H1 (cell line): ENCODE data around the gene TNFRSF8. TPM values are rescaled to one million over a fixed set of nuclear protein-coding genes. Genes with fewer than 3 reads are reported as not detected.

Experiments used
- CTCF ChIA-PET: fragments of 300-600 bp; sonication (Branson Sonifier 250); formaldehyde crosslinking; loops from one replicate; lab custom pipeline; 2021; ENCODE audit not compliant: partially characterized antibody; lab: Charles Lee
- POLR2A ChIA-PET: fragments of 300-600 bp; sonication (Branson Sonifier 250); formaldehyde crosslinking; loops from one replicate; lab custom pipeline; 2021; ENCODE audit warnings: inconsistent platforms; ENCODE audit not compliant: partially characterized antibody; lab: Charles Lee
- DNase-seq, 2 experiments: peaks; one replicate each; pipeline versions ENCODE4 v3.0.0 to v3.0.0-alpha.2; 2010 to 2022; ENCODE audit warnings: low spot score in 2 of 2, low read depth in 1 of 2, mixed read lengths in 1 of 2
- FAIRE-seq: peaks from 2 replicates; lab custom pipeline; 2011; peaks lifted over from hg19 to GRCh38; lab: Jason Lieb, UNC
- H2AFZ ChIP-seq: 2 replicates; pipeline ENCODE4 v1.8.1; 2012; ENCODE audit warnings: low read length, inconsistent platforms
- H2AK5ac ChIP-seq: 2 replicates; pipeline ENCODE4 v1.6.1; 2013; ENCODE audit warnings: low read depth, low read length
- H2BK120ac ChIP-seq: replicated peaks from 2 replicates; pipeline ENCODE3; 2013; ENCODE audit warnings: low read depth, low read length, inconsistent platforms
- H2BK12ac ChIP-seq: 2 replicates; pipeline ENCODE4 v1.6.1; 2013; ENCODE audit warnings: low read depth, low read length
- H2BK15ac ChIP-seq: 2 replicates; pipeline ENCODE4 v1.6.1; 2013; ENCODE audit warnings: low read length
- H2BK20ac ChIP-seq: 2 replicates; pipeline ENCODE4 v1.6.1; 2013; ENCODE audit warnings: low read length
- H2BK5ac ChIP-seq: 2 replicates; pipeline ENCODE4 v1.6.1; 2013; ENCODE audit warnings: low read depth, low read length
- H3K14ac ChIP-seq: 2 replicates; pipeline ENCODE4 v1.6.1; 2013; ENCODE audit warnings: inconsistent platforms; ENCODE audit not compliant: insufficient read length
- H3K18ac ChIP-seq: 2 replicates; pipeline ENCODE4 v1.6.1; 2013; ENCODE audit warnings: low read length; ENCODE audit errors: extremely low read depth
- H3K23ac ChIP-seq: 2 replicates; pipeline ENCODE4 v1.6.1; 2013; ENCODE audit warnings: inconsistent platforms; ENCODE audit not compliant: insufficient read length
- H3K23me2 ChIP-seq: 2 replicates; pipeline ENCODE4 v1.6.1; 2013; ENCODE audit warnings: low read depth, low read length
- H3K27ac ChIP-seq: 2 replicates; pipeline ENCODE4 v1.6.1; 2011; ENCODE audit warnings: low read depth, low read length, inconsistent platforms
- H3K27me3 ChIP-seq, 4 experiments: replicated peaks in 1 of 4; 1 replicate in 1 of 4; 2 replicates in 3 of 4; pipeline versions ENCODE4 v1.6.1 to v1.8.1; 2011 to 2013; ENCODE audit warnings: low read length in 3 of 4, mild to moderate bottlenecking in 3 of 4, inconsistent platforms in 2 of 4, mixed read lengths in 2 of 4, moderate library complexity in 1 of 4; ENCODE audit not compliant: control insufficient read depth in 3 of 4, insufficient read depth in 3 of 4; ENCODE audit errors: extremely low read depth in 1 of 4
- H3K36me3 ChIP-seq, 4 experiments: 2 replicates each; pipeline versions ENCODE4 v1.6.1 to v1.8.1; 2011 to 2013; ENCODE audit warnings: mild to moderate bottlenecking in 4 of 4, low read length in 3 of 4, moderate library complexity in 2 of 4, control low read depth in 1 of 4, inconsistent platforms in 1 of 4; ENCODE audit not compliant: insufficient read depth in 4 of 4, control insufficient read depth in 2 of 4
- H3K4ac ChIP-seq: replicated peaks from 2 replicates; pipeline ENCODE3; 2013; ENCODE audit warnings: low read length, low read depth, mixed read lengths, inconsistent platforms; ENCODE audit not compliant: insufficient read length
- H3K4me1 ChIP-seq, 4 experiments: replicated peaks in 1 of 4; 1 replicate in 1 of 4; 2 replicates in 3 of 4; pipeline versions ENCODE4 v1.6.1 to v1.8.1; 2011 to 2013; ENCODE audit warnings: low read length in 3 of 4, inconsistent platforms in 2 of 4, mixed read lengths in 1 of 4; ENCODE audit not compliant: insufficient read depth in 4 of 4, control insufficient read depth in 3 of 4
- H3K4me2 ChIP-seq, 2 experiments: 2 replicates each; pipeline versions ENCODE4 v1.6.1 to v1.8.1; 2011 to 2013; ENCODE audit warnings: low read depth in 2 of 2, low read length in 2 of 2, control low read depth in 1 of 2, inconsistent platforms in 1 of 2, mild to moderate bottlenecking in 1 of 2; ENCODE audit not compliant: insufficient read depth in 1 of 2
- H3K4me3 ChIP-seq, 4 experiments: fragments of 200-600, 300-600 bp in 1 of 4; sonication (generic), shearing (Covaris generic), sonication (Bioruptor Twin) in 1 of 4; 2 replicates each; pipeline versions ENCODE4 v1.5.1 to v1.8.1; 2011 to 2016; ENCODE audit warnings: low read length in 4 of 4, low read depth in 3 of 4, control low read depth in 2 of 4, inconsistent platforms in 2 of 4, mild to moderate bottlenecking in 2 of 4, mixed read lengths in 1 of 4, moderate library complexity in 1 of 4; ENCODE audit not compliant: insufficient read depth in 2 of 4; ENCODE audit errors: extremely low read depth in 1 of 4
- H3K56ac ChIP-seq: replicated peaks from 2 replicates; pipeline ENCODE3; 2013; ENCODE audit warnings: low read depth, mild to moderate bottlenecking, mixed read lengths, low read length, inconsistent platforms; ENCODE audit not compliant: insufficient read length
- H3K79me1 ChIP-seq: 2 replicates; pipeline ENCODE4 v1.6.1; 2013; ENCODE audit warnings: low read depth, low read length, control low read depth
- H3K79me2 ChIP-seq, 2 experiments: 2 replicates each; pipeline versions ENCODE4 v1.6.1 to v1.8.1; 2012 to 2013; ENCODE audit warnings: low read length in 2 of 2, mild to moderate bottlenecking in 2 of 2, inconsistent platforms in 1 of 2; ENCODE audit not compliant: insufficient read depth in 2 of 2, control insufficient read depth in 1 of 2
- H3K9ac ChIP-seq, 4 experiments: replicated peaks in 1 of 4; 1 replicate in 1 of 4; 2 replicates in 3 of 4; pipeline versions ENCODE4 v1.6.1 to v1.8.1; 2011 to 2013; ENCODE audit warnings: low read depth in 3 of 4, low read length in 3 of 4, control low read depth in 2 of 4, mild to moderate bottlenecking in 2 of 4, moderate library complexity in 2 of 4, inconsistent platforms in 1 of 4; ENCODE audit errors: extremely low read depth in 1 of 4
- H3K9me3 ChIP-seq, 2 experiments: 2 replicates each; pipeline versions ENCODE4 v1.6.1 to v1.8.1; 2012 to 2013; ENCODE audit warnings: mild to moderate bottlenecking in 2 of 2, moderate library complexity in 2 of 2, control low read depth in 1 of 2, inconsistent platforms in 1 of 2, low read depth in 1 of 2, low read length in 1 of 2, mixed read lengths in 1 of 2; ENCODE audit not compliant: insufficient read depth in 2 of 2
- H4K20me1 ChIP-seq, 2 experiments: replicated peaks in 1 of 2; 2 replicates each; pipeline versions ENCODE3 to v1.8.1; 2011 to 2013; ENCODE audit warnings: inconsistent platforms in 2 of 2, low read length in 2 of 2, mild to moderate bottlenecking in 1 of 2; ENCODE audit not compliant: insufficient read depth in 2 of 2, control insufficient read depth in 1 of 2
- H4K5ac ChIP-seq: 2 replicates; pipeline ENCODE4 v1.6.1; 2013; ENCODE audit warnings: low read length, low read depth, mixed read lengths, inconsistent platforms; ENCODE audit not compliant: insufficient read length
- H4K8ac ChIP-seq: 2 replicates; pipeline ENCODE4 v1.8.0; 2013; ENCODE audit warnings: mild to moderate bottlenecking, moderate library complexity, low read length, inconsistent platforms; ENCODE audit not compliant: insufficient read depth; ENCODE audit errors: extremely low read depth
- H4K91ac ChIP-seq: replicated peaks from 2 replicates; pipeline ENCODE3; 2013; ENCODE audit warnings: low read length, mixed read lengths, inconsistent platforms; ENCODE audit not compliant: insufficient read length
- BCL11A ChIP-seq, 2 experiments: IDR thresholded peaks; one replicate each; pipeline ENCODE4 v1.6.1; 2011; ENCODE audit warnings: low read depth in 2 of 2, low read length in 2 of 2, mild to moderate bottlenecking in 2 of 2
- SIRT6 ChIP-seq: IDR thresholded peaks from one replicate; pipeline ENCODE4 v1.7.1; 2012; ENCODE audit warnings: low read length, inconsistent platforms
- WGBS, 2 experiments: shearing (Covaris generic) in 1 of 2; methylation state at CpG; one replicate each; pipeline versions ENCODE4 v1.1.6 to v1.1.7; 2013 to 2015; ENCODE audit warnings: low lambda C conversion rate in 2 of 2, mixed read lengths in 2 of 2, inconsistent platforms in 1 of 2, low coverage in 1 of 2, missing lambda C conversion rate in 1 of 2; ENCODE audit not compliant: insufficient replicate concordance in 2 of 2, insufficient coverage in 1 of 2, insufficient read length in 1 of 2; ENCODE audit errors: extremely low coverage in 1 of 2, missing lambda C conversion rate in 1 of 2; 5-methylcytosine and 5-hydroxymethylcytosine counted together
- polyA plus RNA-seq, 7 experiments: library from polyadenylated mRNA; depleted of rRNA in 3 of 7; stranded (reverse) in 5 of 7; unstranded in 2 of 7; fragments of >200 nt in 5 of 7; fragments of 200-250 nt in 2 of 7; gene quantifications; 1 replicate in 5 of 7; 2 replicates in 1 of 7; 4 replicates in 1 of 7; pipeline versions ENCODE4 v1.2.1 to v1.2.3, GENCODE V29; 2011 to 2013; ENCODE audit warnings: missing spikeins in 2 of 7, mixed read lengths in 2 of 7
- total RNA-seq: library from RNA; stranded (reverse); fragmentation: NEBNext Ultra II Directional; extraction: Animal tissue kit (Norgen Biotek cat#: 25700); gene quantifications from 2 replicates; pipeline ENCODE4 v1.2.1, GENCODE V29; 2021

The TNFRSF8 gene
- total and polyA plus RNA-seq, 2 of the 8 experiments (the other 6 are each of a cell fraction or from before 2014, with no cell fraction given), result 23.2 to 32.7 TPM

DNA sequence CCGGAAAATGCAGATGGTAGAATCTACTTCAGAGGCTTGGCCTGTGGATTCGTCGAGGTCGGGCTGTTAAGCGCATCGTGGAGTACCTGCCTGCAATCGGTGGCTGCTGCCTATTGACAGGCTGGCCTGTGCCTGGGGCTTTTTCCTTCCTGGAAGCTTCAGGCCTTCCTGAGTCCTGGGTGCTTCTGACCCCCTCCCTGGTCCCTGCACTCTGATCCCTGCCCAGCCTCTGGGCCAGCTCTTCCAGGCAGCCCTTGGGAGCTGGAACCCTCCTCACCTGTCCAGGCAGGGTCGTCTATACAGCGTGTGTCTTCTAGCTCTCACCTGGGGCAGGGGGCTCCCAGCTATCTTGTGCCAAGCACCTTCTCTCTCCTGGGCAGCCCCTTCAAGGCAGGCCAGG lies 63.7 kb downstream of the TNFRSF8 start:
- no peak overlapping the region for H3K9ac ChIP-seq
- H2BK20ac ChIP-seq, result no peak overlapping the region
- H3K56ac ChIP-seq, result no peak overlapping the region
- no peaks in the 10 kb centered on the region for H3K79me2 ChIP-seq
- TF ChIP-seq BCL11A (IDR thresholded peaks at IDR 0.05; ENCODE audit: low read depth in 2 of 2, low read length in 2 of 2) (no peak), SIRT6 (no peak)
- TF ChIP-seq, all 59 proteins: peak for 0
- FAIRE-seq (no peak), DNase-seq (no peak)
- H2AK5ac ChIP-seq, result no peak overlapping the region
- no peaks in the 10 kb centered on the region for H3K23me2 ChIP-seq
- H4K5ac ChIP-seq, result no peak overlapping the region
- H4K91ac ChIP-seq, result no peak overlapping the region
- H3K18ac ChIP-seq, result no peak overlapping the region
- no peak overlapping the region for H4K8ac ChIP-seq
- H3K27ac ChIP-seq, result no peak overlapping the region
- no peaks in the 10 kb centered on the region for H3K79me1 ChIP-seq
- H2BK120ac ChIP-seq, result no peak overlapping the region
- POLR2A ChIA-PET, result no interaction called here
- H2AFZ ChIP-seq, result no peak overlapping the region
- peaks cover 0 to 2% (median 0%) of the 10 kb centered on the region in 4 experiments; a peak in 3 of 8 replicates for H3K36me3 ChIP-seq
- H2BK15ac ChIP-seq, result no peak overlapping the region
- no peaks in the 10 kb centered on the region for H4K20me1 ChIP-seq
- H3K4ac ChIP-seq, result no peak overlapping the region
- H3K14ac ChIP-seq, result no peak overlapping the region
- CTCF ChIA-PET, result interaction anchor here (0.6 to 12.6 kb wide), 14 partner anchors 8 to 254 kb away, joined by 3 to 503 read pairs (median 34); partner anchors contain the start of gene VPS13D
- H3K4me1 ChIP-seq, result no peaks in the 10 kb centered on the region
- no peaks in the 10 kb centered on the region for H3K9me3 ChIP-seq
- no peak overlapping the region for H3K4me2 ChIP-seq
- 93% methylated on average over 9 of the region's 9 CpGs; no CpG with 5 or more reads in 1 of the 2 experiments for WGBS, 2 experiments
- H3K4me3 ChIP-seq, result no peak overlapping the region
- H2BK12ac ChIP-seq, result no peak overlapping the region
- H3K27me3 ChIP-seq, result no peaks in the 10 kb centered on the region
- no peak overlapping the region for H2BK5ac ChIP-seq
- H3K23ac ChIP-seq, result no peak overlapping the region
